AG20443 (cell line): ENCODE data around the gene SPINT4.
"Not testable (repeated sequence)": the region's sequence is repeated elsewhere in the genome, so short reads cannot be mapped to it uniquely, and the experiment has no call there.

Experiments
- DNase-seq: peaks from one replicate; pipeline ENCODE4 v3.0.0; 2012; ENCODE audit warnings: low spot score, mixed read lengths

Gene SPINT4

GRCh38 chr20:45722047-45722446, at the start of gene SPINT4:
SPINT4 (plus strand) TSS chr20:45722347; CDS start chr20:45722368, 21 bp downstream.
- DNase-seq: no peak

- DNase-seq: no peak
Measured at GRCh38 chr20:45672765-45673164, 49.4 kb upstream of the SPINT4 start.

- no peak for DNase-seq
Measured at GRCh38 chr20:45679650-45680049, 42.5 kb upstream of the SPINT4 start.

GRCh38 chr20:45685896-45686295, 36.3 kb upstream of the SPINT4 start:
- DNase-seq: peak; percentile 13

GRCh38 chr20:45693346-45693745, 28.8 kb upstream of the SPINT4 start:
- DNase-seq: not testable (repeated sequence)

GRCh38 chr20:45695496-45695895, 26.7 kb upstream of the SPINT4 start:
- no peak for DNase-seq

- no peak for DNase-seq
Measured at GRCh38 chr20:45701104-45701503, 21.0 kb upstream of the SPINT4 start.

GRCh38 chr20:45701873-45702272, 20.3 kb upstream of the SPINT4 start, which contains the start of gene WFDC13:
WFDC13 (plus strand) TSS chr20:45702038; CDS start chr20:45702124, 86 bp downstream.
- DNase-seq: no peak

- DNase-seq: no peak
Measured at GRCh38 chr20:45704969-45705637, 17.0 kb upstream of the SPINT4 start, which contains the start of gene WFDC10B. WFDC10B (minus strand) TSS chr20:45705019; CDS start chr20:45685992, 19,027 bp downstream.

- DNase-seq: not testable (repeated sequence)
Measured at GRCh38 chr20:45716141-45716688, 5.9 kb upstream of the SPINT4 start.

- no peak for DNase-seq
Measured at GRCh38 chr20:45725134-45725533, 3.0 kb downstream of the SPINT4 start.

GRCh38 chr20:45727044-45727443, 4.9 kb downstream of the SPINT4 start:
- DNase-seq: no peak

- no peak for DNase-seq
Measured at GRCh38 chr20:45732199-45732598, 10.1 kb downstream of the SPINT4 start.

GRCh38 chr20:45735552-45735951, 13.4 kb downstream of the SPINT4 start:
- no peak for DNase-seq

GRCh38 chr20:45735988-45736387, 13.8 kb downstream of the SPINT4 start:
- DNase-seq: no peak

- no peak for DNase-seq
Measured at GRCh38 chr20:45742596-45742995, 20.4 kb downstream of the SPINT4 start.

GRCh38 chr20:45745015-45745414, 22.9 kb downstream of the SPINT4 start:
- DNase-seq: no peak

- DNase-seq: no peak
Measured at GRCh38 chr20:45751721-45752120, 29.6 kb downstream of the SPINT4 start.

GRCh38 chr20:45752746-45753145, 30.6 kb downstream of the SPINT4 start:
- DNase-seq: no peak

GRCh38 chr20:45758096-45758495, 35.9 kb downstream of the SPINT4 start:
- no peak for DNase-seq

GRCh38 chr20:45759921-45760320, 37.8 kb downstream of the SPINT4 start:
- not testable (repeated sequence) for DNase-seq

GRCh38 chr20:45761966-45762365, 39.8 kb downstream of the SPINT4 start:
- DNase-seq: not testable (repeated sequence)

GRCh38 chr20:45764618-45765282, 42.6 kb downstream of the SPINT4 start:
- not testable (repeated sequence) for DNase-seq
